NCI-H2227 (cell line): ENCODE measurements around the gene ECT2.
"Not testable (repeated sequence)": the region's sequence is repeated elsewhere in the genome, so short reads cannot be mapped to it uniquely, and the experiment has no call there.

Experiments used
- DNase-seq: peaks from one replicate; lab custom pipeline; 2025; ENCODE audit not compliant: unreplicated experiment; lab: John Stamatoyannopoulos, UW

The ECT2 gene

DNA sequence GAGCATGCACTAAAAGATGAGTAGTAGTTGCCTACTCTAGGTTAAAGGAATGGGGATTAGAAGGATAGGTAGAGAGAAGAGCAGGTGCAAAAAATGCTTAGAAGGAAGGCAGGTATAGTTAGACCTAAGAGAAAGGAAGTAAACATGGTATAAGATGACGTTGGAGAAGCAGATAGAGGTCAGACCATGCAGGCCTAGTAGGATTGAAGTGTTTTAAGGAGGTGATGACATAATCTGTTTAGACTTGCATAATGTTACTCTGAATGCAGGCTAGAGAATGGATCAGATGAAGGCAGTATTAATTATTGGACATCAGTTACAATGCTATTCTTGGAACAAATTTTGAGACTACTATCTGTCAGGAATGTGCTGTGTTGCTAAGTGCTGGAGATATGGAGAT, 11.1 kb upstream of the ECT2 start:
- no peak for DNase-seq

GRCh38 chr3:172746475-172746874, 4.1 kb upstream of the ECT2 start:
- DNase-seq: no peak

DNA sequence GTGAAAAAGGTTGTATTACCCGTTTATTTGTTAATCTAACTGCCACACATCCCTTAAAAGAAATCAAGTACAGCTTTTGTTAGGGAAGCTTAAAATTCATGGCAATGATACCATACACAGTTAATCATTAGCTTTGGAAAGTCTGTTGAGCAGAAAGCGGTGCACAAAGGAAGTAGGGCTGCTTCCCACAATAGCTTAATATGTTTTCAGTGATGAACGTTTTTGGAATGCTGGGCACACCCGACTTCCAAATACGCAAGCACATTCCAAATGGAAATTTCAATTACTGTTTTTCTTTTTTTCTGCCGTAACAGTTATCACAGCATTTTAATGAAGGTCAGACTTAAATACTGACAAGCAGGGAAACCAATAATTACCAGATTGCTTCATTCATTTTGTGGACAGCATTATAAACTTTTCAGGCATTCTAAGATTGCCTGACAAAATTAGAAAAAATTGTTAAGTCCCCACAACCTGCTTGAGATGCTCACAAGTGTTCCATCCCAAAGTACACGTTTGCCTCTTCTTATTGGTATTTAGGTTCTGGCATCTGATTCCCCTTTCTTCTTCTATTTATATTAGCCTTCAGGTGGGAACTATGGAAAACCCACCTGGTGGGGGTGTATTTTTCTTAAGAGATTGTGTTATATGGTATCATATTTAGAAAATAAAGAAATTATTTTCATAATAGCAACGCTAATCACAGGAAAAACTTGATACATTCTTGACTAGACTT, 1.1 kb upstream of the ECT2 start:
- DNase-seq: no peak

- no peak for DNase-seq
Observed at GRCh38 chr3:172750069-172750367, 508 bp upstream of the ECT2 start.

GRCh38 chr3:172751175-172751704, 714 bp downstream of the ECT2 start:
- DNase-seq: peak; percentile 51

- DNase-seq: no peak
Observed at GRCh38 chr3:172752651-172753050, 2.1 kb downstream of the ECT2 start.

DNA sequence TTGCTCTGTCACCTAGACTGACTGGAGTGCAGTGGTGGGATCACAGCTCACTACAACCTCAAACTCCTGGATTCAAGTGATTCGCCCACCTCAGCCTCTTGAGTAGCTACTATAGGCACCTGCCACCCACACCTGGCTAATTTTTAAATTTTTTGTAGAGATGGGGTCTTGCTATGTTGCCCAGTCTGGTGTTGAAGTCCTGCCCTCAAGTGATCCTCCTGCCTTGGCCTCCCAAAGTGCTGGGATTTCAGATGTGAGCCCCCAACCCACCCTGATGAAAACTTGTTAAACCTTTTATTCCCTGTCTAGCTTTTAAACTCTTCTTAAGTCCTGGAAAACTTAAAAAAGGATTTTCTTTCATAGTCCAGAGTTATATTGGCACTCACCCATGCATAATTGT, 2.6 kb downstream of the ECT2 start:
- DNase-seq: no peak

DNA sequence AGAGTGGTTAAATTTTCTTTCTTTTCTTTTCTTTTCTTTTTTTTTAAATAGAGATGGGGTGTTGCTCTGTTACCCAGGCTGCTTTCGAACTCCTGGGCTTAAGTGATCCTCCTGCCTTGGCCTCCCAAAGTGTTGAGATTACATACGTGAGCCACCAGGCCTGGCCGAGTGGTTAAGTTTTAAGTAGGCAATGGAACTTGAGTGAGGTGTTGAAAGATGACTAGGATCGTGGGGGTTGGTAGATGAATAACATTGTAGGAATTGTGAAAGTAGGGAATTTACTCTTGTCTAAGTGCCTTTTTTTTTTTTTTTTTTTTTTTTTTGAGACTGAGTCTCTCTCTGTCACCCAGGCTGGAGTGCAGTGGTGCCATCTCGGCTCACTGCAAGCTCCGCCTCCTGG, 9.9 kb downstream of the ECT2 start:
- DNase-seq: not testable (repeated sequence)

- DNase-seq: no peak
Observed at GRCh38 chr3:172766241-172766640, 15.7 kb downstream of the ECT2 start.

DNA sequence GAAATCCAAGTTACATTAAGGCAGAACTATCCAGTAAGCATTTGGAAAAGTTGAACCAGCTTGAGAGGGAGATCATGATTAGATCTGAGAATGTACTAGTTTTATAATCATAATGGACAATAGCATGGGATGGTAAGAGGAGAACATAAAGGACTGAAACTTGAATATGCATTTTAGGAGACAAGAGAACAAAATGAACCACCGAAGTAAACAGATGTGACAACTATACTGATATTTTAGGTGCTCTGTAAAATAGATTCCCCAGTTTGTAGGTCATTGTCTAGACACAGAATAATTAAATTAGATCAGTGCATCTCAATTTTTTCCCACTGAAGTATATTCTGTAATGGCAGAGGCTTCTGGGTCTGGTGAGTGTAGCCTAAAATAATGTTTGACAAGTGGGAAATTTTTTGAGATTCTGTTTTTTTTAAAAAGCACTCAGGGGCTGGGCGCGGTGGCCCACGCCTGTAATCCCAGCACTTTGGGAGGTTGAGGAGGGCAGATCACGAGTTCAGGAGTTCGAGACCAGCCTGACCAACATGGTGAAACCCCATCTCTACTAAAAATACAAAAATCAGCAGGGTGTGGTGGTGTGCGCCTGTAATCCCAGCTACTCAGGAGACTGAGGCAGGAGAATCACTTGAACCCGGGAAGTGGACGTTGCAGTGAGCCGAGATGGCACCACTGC, 16.3 kb downstream of the ECT2 start:
- DNase-seq: no peak

DNA sequence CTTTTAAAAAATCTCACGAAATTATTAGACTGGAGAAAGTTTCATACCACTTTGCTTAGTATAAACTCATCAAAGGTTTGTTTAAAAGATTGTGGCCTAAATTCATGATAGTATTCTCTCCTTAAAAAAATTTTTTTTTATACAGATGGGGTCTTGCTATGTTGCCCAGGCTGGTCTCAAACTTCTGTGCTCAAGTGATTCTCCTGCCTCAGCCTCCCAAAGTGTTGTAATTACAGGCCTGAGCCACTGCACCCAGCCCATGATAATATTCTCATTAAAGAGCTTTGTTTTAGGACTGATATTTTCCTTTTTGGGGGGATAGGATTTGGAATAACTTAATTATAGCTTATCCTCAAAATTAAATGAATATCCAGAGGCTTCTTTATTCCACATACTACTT, 19.9 kb downstream of the ECT2 start:
- DNase-seq: no peak

DNA sequence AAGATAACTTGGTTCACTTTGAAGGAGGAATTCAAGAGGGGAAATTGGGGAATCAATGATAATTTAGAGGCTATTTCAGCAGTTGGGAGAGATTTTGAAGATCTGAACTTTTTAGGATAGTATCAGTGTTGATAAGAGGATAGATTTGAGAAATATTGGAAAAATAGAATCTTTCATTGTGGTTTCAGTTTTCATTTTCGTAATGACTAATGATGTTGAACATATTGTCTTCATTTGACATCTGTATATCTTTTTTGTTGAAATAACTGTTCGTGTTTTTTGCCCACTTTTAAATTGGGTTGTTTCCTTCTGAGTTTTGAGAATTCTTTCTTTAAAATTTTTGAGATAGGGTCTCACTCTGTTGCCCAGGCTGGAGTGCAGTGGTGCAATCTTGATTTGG, 21.1 kb downstream of the ECT2 start:
- no peak for DNase-seq

- no peak for DNase-seq
Observed at GRCh38 chr3:172776049-172776717, 25.7 kb downstream of the ECT2 start.

DNA sequence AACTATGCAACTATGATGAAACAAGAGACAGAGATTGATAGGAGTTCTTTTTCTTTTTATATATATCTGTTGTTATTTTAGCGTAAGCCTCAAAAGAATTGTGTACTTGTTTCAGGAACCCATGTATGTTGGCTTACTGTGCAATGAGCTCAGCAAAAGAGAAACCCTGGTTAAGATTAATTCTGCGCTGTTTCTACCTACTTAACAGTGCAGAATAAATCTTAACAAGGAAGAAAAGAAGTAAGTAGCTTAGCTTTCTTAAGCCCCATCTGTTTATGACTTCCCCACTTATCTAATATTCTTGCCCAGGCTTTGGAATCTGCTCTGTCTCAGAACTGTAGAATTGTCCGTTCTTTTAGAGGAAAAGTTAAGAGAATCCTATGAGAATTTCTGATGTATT, 27.4 kb downstream of the ECT2 start:
- no peak for DNase-seq

- no peak for DNase-seq
Observed at GRCh38 chr3:172782235-172782634, 31.7 kb downstream of the ECT2 start.

DNA sequence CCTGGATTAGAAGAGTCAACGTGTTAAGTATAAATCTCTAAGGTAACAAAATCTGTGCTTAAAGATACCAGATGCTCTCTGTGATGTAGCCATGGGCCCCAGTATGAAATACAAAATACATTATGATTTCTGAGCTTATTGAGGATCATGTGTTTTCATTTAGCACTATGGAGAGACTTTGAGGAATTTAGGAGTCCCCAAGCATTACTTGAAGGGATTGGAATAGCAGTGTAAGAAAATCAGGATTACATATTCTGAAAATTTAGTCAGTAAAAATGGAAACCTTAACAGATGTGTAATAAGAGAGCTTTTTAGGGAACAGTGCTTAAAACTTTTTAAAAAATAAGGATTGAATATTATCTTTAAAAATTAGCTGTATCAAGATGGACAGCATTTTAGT, 35.5 kb downstream of the ECT2 start:
- DNase-seq: no peak

- DNase-seq: no peak
Observed at GRCh38 chr3:172787019-172787418, 36.5 kb downstream of the ECT2 start.

DNA sequence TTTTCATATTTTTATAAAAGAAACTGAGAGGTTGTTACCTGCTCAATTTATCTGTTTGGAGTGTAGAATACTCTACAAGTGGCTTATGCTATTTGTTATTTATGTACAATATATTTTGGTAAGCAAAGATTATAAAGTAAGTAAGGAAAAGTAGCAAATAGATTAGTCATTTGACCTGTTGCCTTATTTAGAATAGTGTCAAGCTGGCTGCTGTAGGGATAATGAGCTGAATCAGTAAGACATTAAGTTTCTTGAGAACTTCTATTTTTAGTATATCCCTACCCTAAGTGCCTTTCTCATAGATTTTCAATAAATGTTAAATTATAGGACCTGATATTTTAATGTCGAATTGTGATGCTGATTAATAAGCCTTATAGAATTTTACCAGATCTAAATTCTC, 37.2 kb downstream of the ECT2 start:
- no peak for DNase-seq

DNA sequence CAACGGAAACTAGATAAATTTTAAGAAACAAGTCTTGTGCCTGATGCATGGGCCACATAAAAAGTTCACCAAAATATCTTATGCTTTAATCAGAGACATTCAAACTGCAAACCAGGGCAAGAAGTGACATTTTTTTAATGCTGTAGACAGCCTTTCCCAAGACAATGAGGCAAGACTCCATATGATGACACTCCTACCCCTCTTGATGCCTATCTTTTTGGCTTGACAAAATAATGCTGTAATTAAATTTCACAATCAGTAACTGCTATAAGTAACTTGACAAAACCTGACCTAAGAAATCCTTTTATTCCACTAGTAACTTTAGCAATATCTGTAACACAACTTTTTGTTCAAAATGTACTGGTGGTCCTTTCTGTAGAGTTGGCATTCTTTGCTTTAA, 48.7 kb downstream of the ECT2 start:
- no peak for DNase-seq

DNA sequence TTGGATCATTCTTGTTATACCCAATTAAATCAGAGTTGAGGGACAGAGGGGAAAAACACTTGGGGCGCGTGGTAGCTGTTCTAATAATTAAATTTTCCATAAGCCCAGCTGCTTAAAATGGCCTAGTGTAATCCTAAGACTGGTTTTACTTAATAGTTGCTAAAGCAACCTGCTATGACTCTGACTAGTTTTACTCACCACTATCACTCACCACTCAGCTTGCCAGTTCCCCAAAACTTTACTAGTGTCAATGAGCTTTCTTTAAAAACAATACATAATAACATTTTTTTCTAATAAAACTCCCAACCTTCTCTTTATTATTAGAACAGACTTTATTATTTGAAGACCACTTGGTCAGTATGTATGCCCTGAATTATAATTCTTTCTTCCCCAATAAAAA, 49.6 kb downstream of the ECT2 start:
- DNase-seq: no peak

DNA sequence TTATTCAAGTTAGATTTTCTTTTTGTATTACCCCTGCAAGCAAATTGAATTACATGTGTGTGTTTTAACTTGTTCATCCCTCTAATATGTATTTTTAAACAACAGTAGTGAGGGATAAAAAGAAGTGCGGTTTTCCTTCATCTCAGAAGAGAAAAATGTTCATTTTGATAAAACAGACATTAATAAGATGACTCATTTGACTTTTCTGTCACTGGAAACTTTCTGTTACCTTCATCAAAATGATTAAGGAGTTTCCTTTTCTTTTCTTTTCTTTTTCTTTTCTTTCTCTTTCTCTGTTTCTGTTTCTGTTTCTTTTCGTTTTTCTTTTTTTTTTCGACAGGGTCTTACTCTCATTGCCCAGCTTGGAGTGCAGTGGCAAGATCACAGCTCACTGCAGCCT, 53.0 kb downstream of the ECT2 start:
- no peak for DNase-seq

DNA sequence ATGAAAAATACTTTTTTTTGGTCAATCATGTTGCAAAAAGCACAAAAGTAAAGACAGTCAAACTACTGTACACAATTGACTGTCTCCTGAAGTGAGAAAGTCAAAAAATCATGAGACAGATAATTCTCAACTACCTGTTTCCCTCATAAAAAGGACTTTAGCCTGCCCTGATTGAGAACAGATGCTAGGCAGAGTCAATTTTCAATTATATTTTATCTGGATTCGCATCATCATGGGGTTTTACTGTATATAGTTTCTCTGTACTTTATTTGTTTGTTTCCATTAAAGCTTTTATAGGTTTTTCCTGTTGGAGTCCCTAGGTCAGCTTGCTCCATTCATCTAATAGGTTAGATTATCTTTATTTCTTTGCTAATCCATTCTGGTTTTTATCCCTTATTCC, 53.8 kb downstream of the ECT2 start:
- no peak for DNase-seq
